Putamen (tissue), 1 donor: ENCODE measurements around the gene RAB3B.
"Not testable (repeated sequence)": the region's sequence is repeated elsewhere in the genome, so short reads cannot be mapped to it uniquely, and the experiment has no call there.

Source experiments
- DNase-seq: peaks from one replicate; pipeline ENCODE4 v3.0.0-alpha.2; 2016; ENCODE audit warnings: low spot score

RAB3B gene

DNA sequence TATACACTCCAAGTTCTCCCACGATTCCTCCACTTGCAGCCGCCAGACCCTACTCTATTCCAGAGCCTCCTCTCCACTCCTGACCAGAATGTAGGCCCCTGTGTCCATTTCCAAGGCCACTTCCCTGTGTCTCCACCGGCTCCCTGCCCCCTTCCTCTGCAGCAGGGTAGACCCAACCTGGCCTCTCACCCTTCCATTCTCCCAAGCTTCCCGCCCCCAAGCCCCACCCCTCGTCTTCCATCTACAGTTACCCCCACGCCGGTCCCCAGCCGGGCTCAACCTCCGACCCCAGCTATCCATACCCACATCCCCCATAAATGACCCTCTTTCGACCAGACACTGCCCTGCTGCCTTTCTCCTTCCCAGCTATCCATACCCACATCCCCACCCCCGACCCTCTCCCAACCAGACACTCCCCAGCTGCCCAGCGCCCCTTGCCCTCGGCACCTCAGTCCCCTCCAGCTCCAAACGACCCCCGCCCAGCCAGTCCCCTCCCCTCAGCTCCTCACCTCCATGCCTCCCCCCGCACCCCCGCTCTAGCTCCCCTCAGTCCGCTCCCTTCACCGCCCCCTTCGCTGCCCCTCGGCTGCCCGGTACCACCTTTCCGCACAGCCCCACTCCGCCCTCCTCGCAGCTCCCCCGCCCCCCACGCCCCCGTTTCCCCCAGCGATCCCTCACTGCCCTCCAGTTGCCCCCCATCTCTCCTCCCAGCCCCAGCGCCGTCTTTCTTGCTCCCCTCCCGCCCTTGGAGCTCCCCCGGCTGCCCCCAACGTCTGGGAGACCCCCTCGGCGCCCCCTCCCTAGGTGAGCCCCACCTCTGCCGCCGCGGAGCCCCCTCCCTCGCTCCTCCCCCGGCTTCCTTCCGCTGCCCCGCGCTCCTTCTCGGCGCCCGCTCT, 670 bp downstream of the RAB3B start:
- no peak for DNase-seq

GRCh38 chr1:51988254-51988653, 2.2 kb downstream of the RAB3B start:
- DNase-seq: no peak

DNA sequence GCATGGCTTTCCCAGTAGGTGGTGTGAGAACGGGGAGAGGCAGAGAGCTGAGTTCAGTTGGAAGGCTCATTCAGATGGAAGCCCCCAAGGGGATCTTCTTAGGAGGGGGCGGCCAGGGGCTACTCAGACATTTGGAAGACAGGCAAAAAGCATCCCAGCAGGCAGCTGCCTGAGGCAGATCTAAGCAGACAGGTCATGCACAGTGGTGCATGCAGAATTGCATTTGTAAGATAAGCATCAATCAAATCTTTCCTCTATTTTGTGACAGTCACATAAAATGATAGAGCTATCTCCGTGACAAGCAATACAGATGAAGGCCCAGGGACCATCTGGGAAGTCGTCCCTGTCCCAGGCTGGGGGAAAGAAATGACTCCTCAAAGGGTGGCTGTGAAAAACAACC, 3.8 kb downstream of the RAB3B start:
- no peak for DNase-seq

GRCh38 chr1:51982161-51982560, 8.3 kb downstream of the RAB3B start:
- no peak for DNase-seq

GRCh38 chr1:51981555-51981954, 8.9 kb downstream of the RAB3B start:
- DNase-seq: no peak

GRCh38 chr1:51978099-51978498, 12.4 kb downstream of the RAB3B start:
- no peak for DNase-seq

GRCh38 chr1:51976846-51977602, 13.5 kb downstream of the RAB3B start:
- no peak for DNase-seq

DNA sequence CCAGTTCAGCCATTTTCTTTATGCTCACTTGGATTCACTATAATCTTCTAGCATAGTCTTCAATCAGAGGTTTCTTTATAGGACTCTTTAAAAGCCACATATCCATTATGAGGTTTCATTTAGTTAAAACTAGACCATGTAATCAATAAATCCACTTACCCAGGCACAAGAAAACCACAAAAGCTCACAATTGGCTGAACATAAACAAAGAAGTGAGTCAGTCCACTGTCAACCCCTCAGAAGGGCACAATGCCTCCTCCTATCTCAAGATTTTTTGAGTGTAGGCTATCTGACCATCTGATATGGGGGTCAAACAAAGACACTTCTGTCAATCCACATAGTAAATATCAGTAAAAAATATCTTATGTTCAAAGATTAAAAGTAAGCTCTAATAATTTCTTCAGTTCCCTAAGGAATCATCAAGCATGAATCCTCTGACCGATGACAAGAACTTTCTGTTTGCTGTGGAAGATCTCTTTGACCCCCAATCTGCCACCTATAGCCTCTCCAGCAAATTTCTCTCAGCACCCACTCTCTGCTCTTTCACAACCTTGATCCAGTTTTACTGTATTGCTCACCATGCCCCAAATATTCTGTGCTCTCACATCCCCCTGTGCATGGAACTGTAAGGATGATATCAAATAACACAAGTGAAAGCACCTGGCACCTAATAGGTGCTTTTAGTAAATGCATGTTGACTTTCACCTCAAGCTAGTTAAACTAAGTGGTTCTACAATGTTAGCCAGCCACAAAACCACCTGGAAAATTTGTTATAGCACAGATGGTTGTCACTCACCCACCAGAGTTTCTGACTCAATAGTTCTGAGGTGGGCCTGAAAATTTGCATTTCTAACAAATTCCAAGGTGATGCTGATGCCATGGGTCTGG, 16.7 kb downstream of the RAB3B start:
- DNase-seq: no peak

DNA sequence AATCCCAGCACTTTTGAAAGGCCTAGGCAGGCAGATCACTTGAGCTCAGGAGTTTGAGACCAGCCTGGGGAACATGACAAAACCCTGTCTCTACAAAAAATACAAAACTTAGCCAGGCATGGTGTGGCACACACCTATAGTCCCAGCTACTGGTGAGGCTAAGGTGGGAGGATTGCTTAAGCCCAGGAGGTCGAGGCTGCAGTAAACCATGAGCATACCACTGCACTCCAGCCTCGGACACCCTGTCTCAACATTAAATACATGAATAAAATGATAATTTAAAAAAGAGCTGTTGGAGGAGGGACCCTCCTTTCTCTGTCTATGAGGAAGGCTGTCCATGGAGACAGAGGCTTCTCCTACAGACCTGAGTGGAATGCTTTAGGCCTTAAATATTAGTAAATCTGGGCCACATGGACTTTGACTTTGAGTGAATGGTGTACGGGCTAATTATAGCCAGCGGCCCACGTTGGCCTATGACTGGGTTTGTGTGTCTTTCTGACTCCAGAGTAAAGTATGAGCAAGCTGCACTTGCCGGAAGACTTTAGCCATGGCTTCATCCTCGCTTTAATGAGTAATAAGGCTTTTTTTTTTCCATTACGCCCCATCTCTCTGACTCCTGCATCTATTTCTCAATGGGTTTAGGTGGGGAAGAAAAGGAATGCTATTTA, 21.3 kb downstream of the RAB3B start:
- no peak for DNase-seq

GRCh38 chr1:51968632-51969031, 21.9 kb downstream of the RAB3B start:
- DNase-seq: no peak

- DNase-seq: not testable (repeated sequence)
These were observed 23.2 kb downstream of the RAB3B start for GRCh38 chr1:51967213-51967791.

- DNase-seq: no peak
These were observed 23.9 kb downstream of the RAB3B start for GRCh38 chr1:51966559-51966958.

DNA sequence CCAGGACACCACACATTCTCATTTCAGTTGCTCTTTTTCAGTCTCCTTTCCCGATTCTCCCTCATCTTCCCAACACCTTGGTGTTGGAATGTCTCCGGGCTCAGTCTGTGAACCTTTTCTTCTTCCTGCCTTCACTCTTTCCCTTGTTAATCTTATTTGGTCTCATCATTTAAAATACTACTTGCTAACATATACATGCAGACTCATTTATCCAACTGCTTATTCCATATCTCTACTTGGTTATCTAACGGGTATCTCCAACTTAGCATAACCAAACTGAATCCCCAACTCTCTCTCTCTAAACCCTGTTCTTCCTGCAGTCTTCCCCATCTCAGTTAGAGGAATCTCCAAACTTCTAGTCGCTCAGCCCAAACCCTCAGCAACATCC, 26.2 kb downstream of the RAB3B start:
- no peak for DNase-seq

GRCh38 chr1:51963592-51964308, 26.8 kb downstream of the RAB3B start:
- DNase-seq: no peak

- DNase-seq: no peak
These were observed 27.8 kb downstream of the RAB3B start for GRCh38 chr1:51962486-51963356.

- no peak for DNase-seq
These were observed 28.5 kb downstream of the RAB3B start for GRCh38 chr1:51961954-51962353.

DNA sequence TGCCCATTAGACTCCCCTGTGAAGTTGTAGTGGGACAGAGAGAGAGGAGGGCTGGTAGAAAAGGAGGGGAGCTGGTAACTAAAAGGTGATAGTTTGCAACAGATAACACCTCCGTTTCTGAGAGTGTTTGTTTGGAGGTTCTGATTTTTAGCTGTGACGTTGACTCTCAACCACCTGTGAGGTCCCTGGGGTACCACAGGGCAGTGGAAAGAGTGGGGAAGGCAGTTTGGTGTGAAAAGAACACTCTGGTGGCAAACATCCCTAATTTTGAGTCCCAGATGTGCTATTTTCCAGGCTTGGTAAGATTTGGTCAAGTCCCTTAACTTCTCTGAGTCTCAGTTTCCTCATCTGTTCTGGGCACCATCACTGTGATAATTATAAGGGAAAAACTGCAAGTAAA, 29.3 kb downstream of the RAB3B start:
- no peak for DNase-seq

GRCh38 chr1:51960262-51960661, 30.2 kb downstream of the RAB3B start:
- DNase-seq: no peak

GRCh38 chr1:51958824-51959223, 31.7 kb downstream of the RAB3B start:
- no peak for DNase-seq

DNA sequence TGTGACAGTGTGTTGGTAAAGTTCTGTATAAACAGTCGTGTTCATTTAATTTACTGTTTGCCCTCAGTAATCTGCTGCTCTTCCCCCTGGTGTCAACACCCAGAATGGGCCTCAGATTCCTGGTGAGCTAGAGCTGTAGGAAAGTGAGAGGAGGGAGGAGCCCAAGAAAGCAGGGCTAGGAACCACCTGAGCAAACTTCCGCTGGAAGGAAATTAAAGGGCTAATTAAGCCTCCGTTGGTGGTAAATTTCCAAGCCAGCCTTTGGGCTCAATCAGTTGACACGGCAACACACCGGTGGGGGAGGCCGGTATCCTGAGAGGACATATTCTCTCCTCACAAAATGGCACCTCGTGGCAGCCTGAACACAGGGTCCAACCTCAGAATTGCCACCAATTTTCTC, 32.9 kb downstream of the RAB3B start:
- no peak for DNase-seq
